GM23248 (cell line): ENCODE results near the gene SFRP2.

Experiments
- EZH2 ChIP-seq: fragments of 200-600 bp; sonication (generic); IDR thresholded peaks from 2 replicates; pipeline ENCODE4 v1.6.1; 2018; ENCODE audit warnings: antibody characterized with exemption, mild to moderate bottlenecking; ENCODE audit not compliant: insufficient read depth, poor library complexity, severe bottlenecking
- EZH2phosphoT487 ChIP-seq: fragments of 200-600 bp; sonication (generic); IDR thresholded peaks from 2 replicates; pipeline ENCODE4 v1.6.1; 2018; ENCODE audit warnings: antibody characterized with exemption, moderate library complexity, mild to moderate bottlenecking, low read depth; ENCODE audit not compliant: insufficient read depth

GRCh38 chr4:153832054-153832453, 43.2 kb upstream of the SFRP2 start:
- no peak for TF ChIP-seq EZH2phosphoT487
- TF ChIP-seq EZH2: no peak
